Loucy (cell line): Measurements from ENCODE around the gene LRBA.

ENCODE experiments used
- H2AFZ ChIP-seq: fragments of 200-600 bp; sonication (generic); 2 replicates; pipeline ENCODE4 v1.6.0; 2016; ENCODE audit warnings: antibody characterized with exemption, mild to moderate bottlenecking, low read length, moderate library complexity
- H3F3A ChIP-seq: fragments of 200-600 bp; 2 replicates; pipeline ENCODE4 v1.6.0; 2016; ENCODE audit warnings: antibody characterized with exemption, low read depth, mild to moderate bottlenecking
- H3K27me3 ChIP-seq: fragments of 200-600 bp; sonication (generic); 2 replicates; pipeline ENCODE4 v1.6.1; 2014; ENCODE audit warnings: low read length, mild to moderate bottlenecking; ENCODE audit not compliant: insufficient read depth, poor library complexity, severe bottlenecking
- H3K36me3 ChIP-seq: fragments of 200-600 bp; sonication (generic); 2 replicates; pipeline ENCODE4 v1.6.1; 2016; ENCODE audit warnings: low read length; ENCODE audit not compliant: insufficient read depth
- H3K4me1 ChIP-seq: fragments of 200-600 bp; sonication (generic); 2 replicates; pipeline ENCODE4 v1.5.1; 2014; ENCODE audit warnings: low read length, mild to moderate bottlenecking; ENCODE audit not compliant: insufficient read depth, poor library complexity, severe bottlenecking
- H3K4me2 ChIP-seq: fragments of 200-600 bp; sonication (generic); 2 replicates; pipeline ENCODE4 v1.6.0; 2014; ENCODE audit warnings: antibody characterized with exemption, low read length, low read depth, mild to moderate bottlenecking; ENCODE audit not compliant: poor library complexity, severe bottlenecking
- H3K4me3 ChIP-seq: fragments of 200-600 bp; sonication (generic); 2 replicates; pipeline ENCODE4 v1.5.1; 2014; ENCODE audit warnings: low read length, mild to moderate bottlenecking, mixed read lengths; ENCODE audit not compliant: poor library complexity, severe bottlenecking
- H3K79me2 ChIP-seq: fragments of 200-600 bp; sonication (generic); 2 replicates; pipeline ENCODE4 v1.6.1; 2014; ENCODE audit warnings: low read length; ENCODE audit not compliant: insufficient read depth
- H3K9ac ChIP-seq: fragments of 200-600 bp; sonication (generic); 2 replicates; pipeline ENCODE4 v1.6.0; 2014; ENCODE audit warnings: mild to moderate bottlenecking, low read depth, low read length, moderate library complexity; ENCODE audit not compliant: poor library complexity, severe bottlenecking
- H3K9me2 ChIP-seq: fragments of 200-600 bp; sonication (generic); replicated peaks from 2 replicates; pipeline ENCODE4 v1.6.1; 2016; ENCODE audit warnings: low read depth, low read length, mixed read lengths
- H3K9me3 ChIP-seq: fragments of 200-600 bp; sonication (generic); 2 replicates; pipeline ENCODE4 v1.6.1; 2014; ENCODE audit warnings: mild to moderate bottlenecking, antibody characterized with exemption, low read length, low read depth; ENCODE audit not compliant: insufficient read depth
- H4K20me1 ChIP-seq: fragments of 200-600 bp; sonication (generic); 2 replicates; pipeline ENCODE4 v1.6.0; 2014; ENCODE audit warnings: antibody characterized with exemption, low read length, mild to moderate bottlenecking; ENCODE audit not compliant: insufficient read depth, poor library complexity, severe bottlenecking
- CTCF ChIP-seq: fragments of 200-600 bp; sonication (generic); conservative IDR thresholded peaks from 2 replicates; pipeline ENCODE4 v1.5.1; 2014; ENCODE audit warnings: mild to moderate bottlenecking, antibody characterized with exemption, low read length
- EZH2phosphoT487 ChIP-seq: fragments of 200-600 bp; IDR thresholded peaks from 2 replicates; pipeline ENCODE4 v1.6.1; 2018; ENCODE audit warnings: antibody characterized with exemption, mild to moderate bottlenecking, moderate library complexity, borderline replicate concordance

LRBA gene

GRCh38 chr4:150577796-150578195 lies 437.3 kb downstream of the LRBA start:
- no peak overlapping the region for H3K9ac ChIP-seq
- no peak overlapping the region for H3K4me2 ChIP-seq
- H4K20me1 ChIP-seq, result no peaks in the 10 kb centered on the region
- no peaks in the 10 kb centered on the region for H3K9me2 ChIP-seq
- no peaks in the 10 kb centered on the region for H3K9me3 ChIP-seq
- peaks cover 11% of the 10 kb centered on the region for H3K4me1 ChIP-seq
- H3F3A ChIP-seq, result no peaks in the 10 kb centered on the region
- H2AFZ ChIP-seq, result no peak overlapping the region
- H3K79me2 ChIP-seq, result no peaks in the 10 kb centered on the region
- no peaks in the 10 kb centered on the region for H3K27me3 ChIP-seq
- H3K36me3 ChIP-seq, result peaks cover 3% of the 10 kb centered on the region; the same call in 1 of the 2 replicates
- no peak overlapping the region for H3K4me3 ChIP-seq
- TF ChIP-seq EZH2phosphoT487 (no peak), CTCF (no peak)

GRCh38 chr4:150574678-150575077 lies 440.4 kb downstream of the LRBA start:
- Histone ChIP-seq H3K9me3 (no peaks in the 10 kb centered on the region), H3K9me2 (no peaks in the 10 kb centered on the region), H4K20me1 (no peaks in the 10 kb centered on the region), H3F3A (no peaks in the 10 kb centered on the region), H3K4me3 (no peak overlapping the region), H3K27me3 (no peaks in the 10 kb centered on the region), H3K79me2 (no peaks in the 10 kb centered on the region), H3K36me3 (no peaks in the 10 kb centered on the region), H2AFZ (no peak overlapping the region), H3K4me1 (peaks cover 18% of the 10 kb centered on the region), H3K9ac (no peak overlapping the region), H3K4me2 (no peak overlapping the region)
- no peak for TF ChIP-seq EZH2phosphoT487
- no peak for TF ChIP-seq CTCF

GRCh38 chr4:150573534-150573933 lies 441.6 kb downstream of the LRBA start:
- H3K9ac ChIP-seq, result peak overlapping the region; percentile 52
- H2AFZ ChIP-seq, result no peak overlapping the region
- H3K27me3 ChIP-seq, result no peaks in the 10 kb centered on the region
- H3K9me3 ChIP-seq, result no peaks in the 10 kb centered on the region
- no peaks in the 10 kb centered on the region for H3K9me2 ChIP-seq
- peaks cover 19% of the 10 kb centered on the region for H3K4me1 ChIP-seq
- TF ChIP-seq EZH2phosphoT487, result no peak
- TF ChIP-seq CTCF, result no peak
- no peaks in the 10 kb centered on the region for H4K20me1 ChIP-seq
- H3F3A ChIP-seq, result no peaks in the 10 kb centered on the region
- H3K4me2 ChIP-seq, result peak overlapping the region; percentile 69
- no peaks in the 10 kb centered on the region for H3K36me3 ChIP-seq
- H3K79me2 ChIP-seq, result no peaks in the 10 kb centered on the region
- H3K4me3 ChIP-seq, result peak overlapping the region; percentile 22
